NCI-H128 (cell line): ENCODE results near the gene ILRUN.
"Not testable (repeated sequence)": the region's sequence is repeated elsewhere in the genome, so short reads cannot be mapped to it uniquely, and the experiment has no call there.

Experiments used
- DNase-seq: peaks from one replicate; lab custom pipeline; 2025; ENCODE audit not compliant: unreplicated experiment; lab: John Stamatoyannopoulos, UW

The ILRUN gene

GRCh38 chr6:34697904-34698559 is 1.5 kb upstream of the ILRUN start:
- DNase-seq, result no peak

GRCh38 chr6:34697544-34697836 is 923 bp upstream of the ILRUN start:
- DNase-seq, result no peak

DNA sequence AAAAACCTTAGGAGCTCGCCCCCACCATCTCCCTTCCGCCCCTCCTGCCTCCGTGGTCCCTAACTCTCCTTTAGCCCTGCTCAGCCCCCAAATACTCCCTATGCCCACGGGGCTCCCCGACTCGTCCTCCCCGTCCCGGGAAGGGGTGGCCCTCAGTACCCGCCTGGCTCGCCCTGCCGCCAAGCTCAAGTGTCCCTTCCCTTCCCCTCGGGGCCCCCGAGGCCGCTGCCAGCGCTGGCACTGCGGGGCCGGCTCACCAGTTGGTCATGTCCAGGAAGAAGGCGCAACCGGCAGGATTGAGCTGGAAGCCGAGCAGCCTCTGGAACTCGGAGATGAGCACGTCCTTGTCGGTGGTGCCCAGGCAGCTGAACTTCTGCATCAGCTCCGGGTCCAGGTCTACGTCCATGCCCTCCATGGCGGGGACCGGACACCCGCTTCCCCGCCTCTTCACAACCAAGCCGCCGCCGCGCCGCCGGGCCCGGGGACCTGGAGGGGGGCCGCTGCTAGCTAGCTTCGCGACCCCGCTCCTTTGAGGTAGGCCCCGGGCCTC is 303 bp downstream of the ILRUN start:
- DNase-seq, result no peak

DNA sequence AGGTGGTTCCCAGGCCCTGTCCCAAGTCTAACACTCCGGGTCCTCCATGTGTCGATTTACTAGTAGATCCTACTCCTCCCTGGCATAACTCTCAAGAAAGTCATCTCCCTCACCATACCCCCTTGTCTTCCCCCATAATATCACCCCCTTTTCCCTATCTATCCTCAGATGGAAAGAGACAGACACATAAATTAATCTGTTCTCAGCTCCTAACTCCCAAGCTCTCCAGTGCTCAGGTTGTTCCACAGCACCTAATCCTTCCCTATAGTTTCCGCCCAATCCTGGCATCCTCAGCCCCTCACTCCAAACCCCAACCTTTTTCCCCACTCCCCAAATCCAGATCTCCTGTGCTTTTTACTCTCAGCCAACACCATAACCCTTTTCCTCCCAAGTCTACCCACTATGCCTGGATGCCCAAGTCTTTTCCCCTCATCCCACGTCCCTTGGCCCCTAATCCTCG is 808 bp downstream of the ILRUN start:
- DNase-seq, result no peak

DNA sequence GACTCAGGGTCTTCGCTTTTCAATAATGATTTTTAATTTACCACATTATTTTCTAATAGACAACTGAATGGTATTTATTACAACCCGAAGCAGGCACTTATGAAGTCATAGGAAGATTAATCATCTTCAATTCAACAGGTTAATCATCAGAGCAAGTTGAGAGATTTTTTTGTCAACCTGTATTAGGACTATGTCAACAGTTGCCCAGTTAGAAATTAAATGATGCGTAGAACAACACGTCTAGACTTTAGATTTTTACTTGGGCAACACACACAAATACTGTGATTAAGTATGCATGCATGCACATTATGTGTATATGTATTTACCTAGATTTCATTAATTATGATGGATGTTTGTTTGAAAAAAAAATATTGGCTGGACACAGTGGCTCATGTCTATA is 4.3 kb downstream of the ILRUN start:
- DNase-seq, result no peak

DNA sequence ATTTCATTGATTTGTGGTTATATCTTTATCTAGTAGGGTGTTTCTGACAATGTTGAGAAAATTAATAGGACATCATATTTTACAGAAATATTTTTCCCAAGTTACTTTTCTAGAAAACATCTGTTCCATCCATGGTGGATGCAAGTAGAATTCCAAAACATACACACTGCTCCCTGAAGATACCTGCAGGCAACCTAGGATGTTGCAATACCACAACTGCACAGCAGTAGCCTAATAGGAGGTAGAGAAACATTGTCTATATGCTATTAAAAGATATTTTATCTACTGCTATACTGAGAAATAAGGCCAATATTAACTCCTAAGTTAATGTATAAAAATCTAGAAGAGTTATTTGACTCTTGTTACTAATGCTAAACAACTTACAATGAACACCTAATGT is 6.8 kb downstream of the ILRUN start:
- DNase-seq, result no peak

GRCh38 chr6:34688956-34689355 is 7.6 kb downstream of the ILRUN start:
- DNase-seq, result no peak

DNA sequence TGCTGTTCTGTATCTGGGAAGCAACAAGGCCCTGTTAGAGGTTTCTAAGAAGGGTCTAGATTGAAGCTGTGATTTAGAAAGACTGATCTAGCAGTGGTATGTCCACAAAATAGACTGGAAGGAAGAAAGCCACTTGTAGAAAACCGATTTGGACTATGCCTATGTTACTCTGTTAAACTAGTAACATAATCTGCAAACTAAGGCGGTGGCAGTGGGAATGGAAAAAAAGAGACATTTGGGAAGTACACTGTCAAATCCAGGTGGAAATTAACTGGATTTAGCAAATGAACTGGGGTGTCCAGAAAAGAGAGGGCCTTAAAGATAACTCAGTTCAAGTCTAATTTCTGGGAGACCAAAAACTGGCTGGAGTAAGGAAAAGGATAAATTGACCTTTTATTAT is 11.6 kb downstream of the ILRUN start:
- DNase-seq, result no peak

DNA sequence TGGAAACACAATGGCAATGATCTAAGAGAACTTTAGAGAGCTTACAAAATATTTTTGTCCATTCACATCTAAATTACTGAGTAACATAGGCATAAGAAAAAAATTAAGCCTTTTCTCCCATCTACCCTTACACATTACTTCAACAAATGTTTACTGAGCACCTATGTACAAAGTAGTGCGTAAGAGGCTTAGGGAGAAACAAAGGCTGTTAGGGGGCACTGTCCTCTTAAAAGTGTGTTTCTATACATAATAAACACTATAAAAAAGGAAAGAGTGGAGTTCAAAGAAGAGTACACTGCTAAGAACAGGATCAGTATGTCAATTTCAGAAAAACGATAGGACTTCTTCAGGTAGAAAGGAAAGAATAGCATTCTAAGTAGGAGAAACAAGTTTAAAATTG is 12.2 kb downstream of the ILRUN start:
- no peak for DNase-seq

- no peak for DNase-seq
Observed at GRCh38 chr6:34680802-34681515, 15.6 kb downstream of the ILRUN start.

DNA sequence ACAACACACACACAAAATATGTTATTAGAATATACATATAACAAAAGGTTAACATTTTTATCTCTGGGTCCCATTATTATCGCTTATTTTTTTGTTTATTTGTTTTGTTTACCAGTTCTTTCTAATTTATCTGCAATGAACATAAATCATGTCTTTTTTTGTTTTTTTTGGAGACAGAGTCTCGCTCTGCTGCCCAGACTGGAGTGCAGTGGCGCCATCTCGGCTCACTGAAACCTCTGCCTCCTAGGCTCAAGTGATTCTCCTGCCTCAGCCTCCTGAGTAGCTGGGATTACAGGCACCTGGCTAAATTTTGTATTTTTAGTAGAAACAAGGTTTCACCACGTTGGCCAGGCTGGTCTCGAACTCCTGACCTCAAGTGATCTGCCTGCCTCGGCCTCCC is 16.3 kb downstream of the ILRUN start:
- not testable (repeated sequence) for DNase-seq

DNA sequence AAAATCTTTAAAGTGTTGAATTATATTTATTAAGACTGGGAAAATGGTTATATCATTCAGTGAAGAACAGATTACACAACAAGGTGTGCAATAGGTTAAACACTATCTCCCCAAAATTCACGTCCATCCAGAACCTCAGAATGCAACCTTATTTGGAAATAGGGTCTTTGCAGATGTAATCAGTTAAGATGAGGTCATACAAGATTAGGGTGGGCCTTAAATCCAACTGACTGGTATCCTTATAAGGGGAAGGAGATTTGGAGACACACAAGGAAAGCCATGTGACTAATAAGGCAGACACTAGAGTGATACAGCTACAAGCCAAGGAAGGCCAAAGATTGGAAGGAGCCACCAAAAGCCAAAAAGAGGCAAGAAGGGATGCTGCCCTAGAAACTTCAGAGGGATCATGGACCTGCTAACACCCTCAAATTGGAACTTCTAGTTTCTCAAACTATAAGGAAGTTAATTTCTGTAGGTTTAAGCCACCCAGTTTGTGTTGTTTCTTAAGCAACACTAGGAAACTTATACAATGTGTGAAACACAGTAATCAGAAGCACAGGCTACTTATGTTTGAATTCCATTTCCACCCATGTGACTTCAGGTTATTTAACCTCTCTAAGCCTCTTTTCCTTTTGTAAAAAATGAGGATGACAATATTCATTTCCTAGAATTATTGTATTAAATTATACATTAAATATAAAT is 16.9 kb downstream of the ILRUN start:
- no peak for DNase-seq

DNA sequence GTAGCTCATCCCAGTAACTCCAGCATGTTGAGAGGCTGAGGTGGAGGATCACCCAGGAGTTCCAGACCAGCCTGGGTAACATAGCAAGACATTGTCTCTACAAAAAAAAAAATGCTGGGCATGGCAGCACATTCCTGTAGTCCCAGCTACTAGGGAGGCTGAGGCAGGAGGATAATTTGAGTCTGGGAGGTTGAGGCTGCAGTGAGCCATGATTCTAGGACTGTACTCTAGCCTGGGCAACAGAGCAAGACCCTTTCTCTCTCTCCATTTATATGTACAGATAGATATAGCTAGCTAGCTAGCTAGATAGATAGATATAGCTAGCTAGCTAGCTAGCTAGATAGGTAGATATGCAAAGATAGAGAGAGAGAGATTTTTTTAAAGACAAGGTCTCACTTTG is 20.4 kb downstream of the ILRUN start:
- DNase-seq, result no peak

GRCh38 chr6:34674930-34675329 is 21.6 kb downstream of the ILRUN start:
- not testable (repeated sequence) for DNase-seq

DNA sequence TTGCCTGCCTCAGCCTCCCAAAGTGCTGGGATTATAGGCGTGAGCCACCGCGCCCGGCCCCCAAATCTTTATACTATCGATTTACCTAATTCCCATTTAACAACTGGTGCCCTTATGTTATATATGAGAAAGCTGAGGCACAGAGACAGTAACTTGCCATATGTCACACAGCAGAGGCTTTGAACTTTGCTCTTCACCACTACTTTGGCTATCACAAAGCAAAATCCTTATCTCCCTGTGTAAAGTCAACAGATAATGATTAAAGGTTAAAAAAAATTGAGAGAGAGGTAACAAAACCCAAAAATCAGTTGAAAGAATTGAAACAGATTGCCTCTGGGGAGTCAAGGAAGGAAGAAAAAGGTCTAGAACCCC is 22.3 kb downstream of the ILRUN start:
- no peak for DNase-seq

GRCh38 chr6:34673064-34673463 is 23.5 kb downstream of the ILRUN start:
- no peak for DNase-seq

GRCh38 chr6:34672657-34673043 is 23.9 kb downstream of the ILRUN start:
- no peak for DNase-seq

DNA sequence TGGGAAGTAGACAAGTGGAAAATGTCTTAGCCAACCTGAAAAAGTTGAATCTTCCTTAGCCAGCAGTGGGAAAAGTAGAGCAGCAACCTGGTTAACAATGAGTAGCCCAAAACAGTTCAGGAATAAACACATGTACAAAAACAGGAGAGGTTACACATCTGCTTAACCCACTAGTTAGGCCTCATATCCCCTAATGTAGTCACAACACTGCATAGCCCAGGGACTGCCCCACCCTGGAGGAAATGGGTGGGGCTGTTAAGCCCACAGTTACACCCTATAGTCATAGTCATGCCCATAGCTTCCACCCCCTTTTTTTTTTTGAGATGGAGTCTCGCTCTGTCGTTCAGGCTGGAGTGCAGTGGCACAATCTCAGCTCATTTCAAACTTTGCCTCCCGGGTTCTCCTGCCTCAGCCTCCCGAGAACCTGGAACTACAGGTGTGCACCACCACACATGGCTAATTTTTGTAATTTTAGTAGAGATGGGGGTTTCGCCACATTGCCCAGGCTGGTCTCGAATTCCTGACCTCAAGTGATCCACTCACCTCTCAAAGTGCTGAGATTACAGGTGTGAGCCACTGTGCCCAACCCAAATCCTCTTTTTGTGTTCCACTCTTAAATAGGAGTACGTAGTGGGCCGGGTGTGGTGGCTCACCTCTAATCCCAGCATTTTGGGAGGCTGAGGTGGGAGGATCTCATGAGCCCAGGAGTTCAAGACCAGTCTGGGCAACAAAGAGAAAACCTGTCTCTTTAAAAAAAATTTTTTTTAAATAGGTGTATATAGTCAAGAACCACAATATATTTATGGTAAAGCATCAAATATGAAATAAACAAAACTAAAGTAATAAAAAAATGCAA is 24.5 kb downstream of the ILRUN start:
- no peak for DNase-seq

GRCh38 chr6:34671367-34671766 is 25.2 kb downstream of the ILRUN start:
- DNase-seq, result no peak

- DNase-seq, result not testable (repeated sequence)
Observed at GRCh38 chr6:34668799-34669198, 27.8 kb downstream of the ILRUN start.
